GM19455 (cell line): Measurements from ENCODE around the gene UGT2A1.

ENCODE experiments used
- ATAC-seq: cut with Tn5 transposase; IDR thresholded peaks from one replicate; pipeline ENCODE4 v1.9.1; 2021; ENCODE audit not compliant: unreplicated experiment

UGT2A1 gene

GRCh38 chr4:69591364-69591763 is 61.7 kb downstream of the UGT2A1 start:
- no peak for ATAC-seq

- no peak for ATAC-seq
These were observed 63.2 kb downstream of the UGT2A1 start for GRCh38 chr4:69589884-69590283.

- no peak for ATAC-seq
These were observed 68.9 kb downstream of the UGT2A1 start for GRCh38 chr4:69584135-69584534.

GRCh38 chr4:69583543-69583942 is 69.5 kb downstream of the UGT2A1 start:
- no peak for ATAC-seq

GRCh38 chr4:69577245-69577644 is 75.8 kb downstream of the UGT2A1 start:
- no peak for ATAC-seq

GRCh38 chr4:69576251-69576877 is 76.7 kb downstream of the UGT2A1 start:
- no peak for ATAC-seq

- ATAC-seq: no peak
These were observed 84.3 kb downstream of the UGT2A1 start for GRCh38 chr4:69568787-69569186.

- no peak for ATAC-seq
These were observed 89.6 kb downstream of the UGT2A1 start for GRCh38 chr4:69563424-69563823.

- no peak for ATAC-seq
These were observed 103.4 kb downstream of the UGT2A1 start for GRCh38 chr4:69549651-69550050.

GRCh38 chr4:69546134-69546765 is 106.8 kb downstream of the UGT2A1 start:
- no peak for ATAC-seq
